ENCODE measurements around the gene AAMP. TPM values are rescaled to one million over a fixed set of nuclear protein-coding genes. Genes with fewer than 3 reads are reported as not detected.

Gene AAMP
- total RNA-seq, 4 donors from 2014 or later, result 104 to 169 (median 144) TPM

DNA sequence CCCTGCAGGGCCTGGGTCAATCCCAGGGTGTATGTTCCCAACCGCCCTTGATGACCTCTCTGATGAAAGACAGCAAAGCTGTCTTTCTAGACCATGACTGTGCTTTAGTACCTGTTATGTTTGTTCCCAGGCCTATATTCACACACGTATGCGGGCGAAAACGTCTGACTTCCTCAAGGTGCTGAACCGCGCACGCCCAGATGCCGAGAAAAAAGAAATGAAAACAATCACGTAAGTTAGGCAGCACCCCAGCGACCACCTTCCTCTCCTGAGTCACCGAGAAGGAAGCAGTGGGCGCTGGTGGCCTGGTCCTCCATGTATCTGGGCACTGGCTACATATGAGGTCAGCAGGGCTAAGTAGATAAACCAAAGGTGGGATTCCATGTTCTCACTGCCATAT lies 20.2 kb downstream of the AAMP start:
- Histone ChIP-seq H3K27me3 (no peaks in the 10 kb centered on the region), H3K4me1 (peaks cover 0 to 1% (median 0%) of the 10 kb centered on the region in 4 donors), H3K36me3 (peaks cover 95 to 100% (median 100%) of the 10 kb centered on the region in 4 donors), H3K9me3 (no peaks in the 10 kb centered on the region), H3K27ac (replicated peaks in 1 of 4) (no peak overlapping the region), H3K4me3 (no peak overlapping the region)
- intact Hi-C loops (cut with DNase I), result no loop called here
- 93% methylated on average over 13 of the region's 13 CpGs for WGBS
- TF ChIP-seq, protein P1, sequence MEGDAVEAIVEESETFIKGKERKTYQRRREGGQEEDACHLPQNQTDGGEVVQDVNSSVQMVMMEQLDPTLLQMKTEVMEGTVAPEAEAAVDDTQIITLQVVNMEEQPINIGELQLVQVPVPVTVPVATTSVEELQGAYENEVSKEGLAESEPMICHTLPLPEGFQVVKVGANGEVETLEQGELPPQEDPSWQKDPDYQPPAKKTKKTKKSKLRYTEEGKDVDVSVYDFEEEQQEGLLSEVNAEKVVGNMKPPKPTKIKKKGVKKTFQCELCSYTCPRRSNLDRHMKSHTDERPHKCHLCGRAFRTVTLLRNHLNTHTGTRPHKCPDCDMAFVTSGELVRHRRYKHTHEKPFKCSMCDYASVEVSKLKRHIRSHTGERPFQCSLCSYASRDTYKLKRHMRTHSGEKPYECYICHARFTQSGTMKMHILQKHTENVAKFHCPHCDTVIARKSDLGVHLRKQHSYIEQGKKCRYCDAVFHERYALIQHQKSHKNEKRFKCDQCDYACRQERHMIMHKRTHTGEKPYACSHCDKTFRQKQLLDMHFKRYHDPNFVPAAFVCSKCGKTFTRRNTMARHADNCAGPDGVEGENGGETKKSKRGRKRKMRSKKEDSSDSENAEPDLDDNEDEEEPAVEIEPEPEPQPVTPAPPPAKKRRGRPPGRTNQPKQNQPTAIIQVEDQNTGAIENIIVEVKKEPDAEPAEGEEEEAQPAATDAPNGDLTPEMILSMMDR (IDR thresholded peaks at IDR 0.05), result no peak
- TF ChIP-seq EP300 (IDR thresholded peaks at IDR 0.05) (no peak), POLR2AphosphoS5 (IDR thresholded peaks at IDR 0.05) (no peak), POLR2A (IDR thresholded peaks at IDR 0.05; ENCODE audit: low read depth) (no peak)
- DNase-seq (ENCODE audit: extremely low spot score), result no peak

DNA sequence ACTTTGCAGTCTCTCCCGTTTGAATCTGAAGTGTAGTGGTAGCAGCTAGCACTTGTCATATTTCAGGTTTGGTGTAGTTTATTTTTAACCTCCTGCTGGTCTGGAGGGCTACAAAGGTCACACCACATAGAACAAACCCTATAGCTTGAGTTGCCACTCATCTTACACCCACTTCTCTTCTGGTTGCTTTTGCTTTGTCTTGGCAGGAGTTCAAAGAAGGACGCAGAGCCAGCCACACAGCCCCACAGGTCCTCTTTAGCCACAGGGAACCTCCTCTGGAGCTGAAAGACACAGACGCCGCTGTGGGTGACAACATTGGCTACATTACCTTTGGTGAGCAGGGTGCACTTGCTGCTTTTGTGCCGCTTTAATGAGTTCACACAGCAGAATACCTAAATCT lies 24.7 kb downstream of the AAMP start:
- 73% methylated on average over 4 of the region's 5 CpGs for WGBS
- intact Hi-C loops (cut with DNase I), result no loop called here
- H3K27ac ChIP-seq (replicated peaks in 1 of 4), result no peak overlapping the region

DNA sequence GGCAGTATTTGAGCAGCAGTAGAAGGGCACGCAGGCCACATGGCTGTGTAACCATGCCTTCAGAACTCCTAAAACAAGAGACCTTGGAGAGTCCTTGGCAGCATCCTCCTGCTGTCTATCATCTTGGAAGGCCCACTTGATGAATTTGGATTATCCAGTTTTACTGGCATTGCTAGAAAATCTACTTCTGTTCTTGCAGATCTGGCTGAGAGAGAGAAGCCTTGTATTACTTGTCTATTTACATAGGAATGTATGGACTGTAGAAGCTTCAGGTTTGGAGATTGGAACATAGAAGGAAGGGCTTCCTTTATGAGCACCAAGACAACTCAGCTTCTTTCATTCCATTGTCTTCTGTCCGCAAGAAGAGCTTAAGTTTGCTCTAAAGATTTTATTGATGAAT lies 25.3 kb downstream of the AAMP start:
- intact Hi-C loops (cut with DNase I), result no loop called here
- Histone ChIP-seq H3K27ac (replicated peaks in 1 of 4) (no peak overlapping the region), H3K9me3 (no peaks in the 10 kb centered on the region), H3K27me3 (no peaks in the 10 kb centered on the region), H3K36me3 (peaks cover 69 to 99% (median 87%) of the 10 kb centered on the region in 4 donors), H3K4me1 (peaks cover 0 to 15% (median 0%) of the 10 kb centered on the region in 4 donors), H3K4me3 (no peak overlapping the region)
- TF ChIP-seq EP300 (IDR thresholded peaks at IDR 0.05) (no peak), POLR2A (IDR thresholded peaks at IDR 0.05; ENCODE audit: low read depth) (no peak), POLR2AphosphoS5 (IDR thresholded peaks at IDR 0.05) (no peak)
- TF ChIP-seq, protein P1 (IDR thresholded peaks at IDR 0.05), result no peak
- DNase-seq (ENCODE audit: extremely low spot score), result no peak
- WGBS, result 91% methylated on average over 2 of the region's 2 CpGs

More for the DNA sequence above, 24.7 kb downstream of the AAMP start:
- no peaks in the 10 kb centered on the region for H3K27me3 ChIP-seq
- H3K9me3 ChIP-seq, result no peaks in the 10 kb centered on the region
- peaks cover 0 to 15% (median 0%) of the 10 kb centered on the region in 4 donors for H3K4me1 ChIP-seq
- no peak overlapping the region for H3K4me3 ChIP-seq
- DNase-seq (ENCODE audit: extremely low spot score), result no peak
- H3K36me3 ChIP-seq, result peaks cover 69 to 99% (median 87%) of the 10 kb centered on the region in 4 donors
- TF ChIP-seq POLR2A (IDR thresholded peaks at IDR 0.05; ENCODE audit: low read depth) (no peak), EP300 (IDR thresholded peaks at IDR 0.05) (no peak), POLR2AphosphoS5 (IDR thresholded peaks at IDR 0.05) (no peak)
- TF ChIP-seq, protein P1 (IDR thresholded peaks at IDR 0.05), result no peak

DNA sequence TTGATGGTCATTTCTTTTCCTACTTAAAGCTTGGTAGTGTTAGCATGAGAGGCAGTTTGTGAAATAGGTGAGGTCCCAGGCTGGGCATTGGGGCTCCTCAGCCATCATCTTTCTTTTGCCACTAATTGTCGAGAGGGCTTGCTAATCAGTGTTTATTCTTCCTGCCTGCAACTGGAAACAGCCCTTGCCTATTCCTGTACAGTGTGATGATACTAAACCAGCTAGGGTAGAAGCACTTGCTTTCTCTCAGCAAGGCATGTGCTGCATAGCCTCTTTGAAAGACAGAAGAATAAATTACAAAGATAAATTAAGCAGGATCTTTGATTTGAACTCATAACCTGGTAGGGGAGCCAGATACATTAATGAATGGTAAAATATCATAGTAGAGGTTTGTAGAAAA lies 25.7 kb downstream of the AAMP start:
- no peak overlapping the region for H3K27ac ChIP-seq (replicated peaks in 1 of 4)
- no peak overlapping the region for H3K4me3 ChIP-seq
- intact Hi-C loops (cut with DNase I), result no loop called here

More for the DNA sequence above, 25.7 kb downstream of the AAMP start:
- DNase-seq (ENCODE audit: extremely low spot score), result no peak
- Histone ChIP-seq H3K4me1 (peaks cover 0 to 15% (median 0%) of the 10 kb centered on the region in 4 donors), H3K36me3 (peaks cover 69 to 99% (median 87%) of the 10 kb centered on the region in 4 donors), H3K9me3 (no peaks in the 10 kb centered on the region), H3K27me3 (no peaks in the 10 kb centered on the region)
- WGBS, result 83% methylated on average over 1 of the region's 1 CpG
- TF ChIP-seq POLR2A (IDR thresholded peaks at IDR 0.05; ENCODE audit: low read depth), result no peak
- TF ChIP-seq, protein P1 (IDR thresholded peaks at IDR 0.05), result no peak
- TF ChIP-seq EP300 (IDR thresholded peaks at IDR 0.05), result no peak
- no peak for TF ChIP-seq POLR2AphosphoS5 (IDR thresholded peaks at IDR 0.05)

Measured in esophagus muscularis mucosa (tissue), 4 donors.